ENCODE measurements around the gene NFATC1.

The NFATC1 gene

DNA sequence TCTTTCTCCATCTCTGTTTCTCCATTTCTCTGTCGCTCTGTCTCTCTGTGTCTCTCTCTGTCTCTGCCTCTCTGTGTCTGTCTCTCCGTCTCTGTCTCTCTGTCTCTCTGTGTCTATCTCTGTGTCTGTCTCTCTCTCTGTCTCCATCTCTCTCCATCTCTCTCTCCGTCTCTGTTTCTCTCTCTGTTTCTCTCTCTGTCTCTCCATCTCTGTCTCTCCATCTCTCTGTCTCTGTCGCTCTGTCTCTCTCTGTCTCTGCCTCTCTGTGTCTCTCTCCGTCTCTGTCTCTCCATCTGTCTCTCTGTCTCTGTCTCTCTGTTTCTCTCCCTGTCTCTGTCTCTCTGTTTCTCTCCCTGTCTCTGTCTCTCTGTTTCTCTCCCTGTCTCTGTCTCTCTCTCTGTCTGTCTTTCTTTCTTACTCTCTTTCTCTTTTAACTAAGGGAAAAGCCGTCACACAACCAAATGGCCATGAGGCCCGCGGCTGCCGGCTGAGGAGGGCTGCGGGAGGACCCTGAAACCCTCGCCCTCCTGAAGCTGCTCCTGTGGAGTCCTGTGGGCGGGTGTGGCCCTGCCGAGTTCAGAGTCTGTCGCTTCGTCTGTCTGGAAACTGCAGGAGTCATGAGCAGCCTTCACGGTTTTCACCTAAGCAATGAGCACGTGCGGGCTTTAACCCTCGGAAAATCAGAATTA lies 29.3 kb downstream of the NFATC1 start:
- no peak for DNase-seq

DNA sequence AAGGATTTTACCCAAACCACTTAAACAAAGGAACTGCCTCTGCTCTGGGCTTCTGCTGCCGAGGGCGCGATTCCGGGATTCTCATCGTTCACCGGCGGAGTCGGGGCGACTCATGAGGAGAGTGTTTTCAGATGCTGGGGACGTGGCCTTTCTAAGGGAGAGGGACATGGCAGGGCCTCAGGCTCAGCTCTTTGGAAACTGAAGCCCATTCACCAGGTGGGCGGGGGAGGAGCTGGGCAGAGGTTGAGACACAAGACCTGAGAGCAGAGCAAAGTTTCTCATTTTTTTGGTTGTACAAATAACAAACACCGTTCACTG lies 29.8 kb downstream of the NFATC1 start:
- DNase-seq, result no peak

DNA sequence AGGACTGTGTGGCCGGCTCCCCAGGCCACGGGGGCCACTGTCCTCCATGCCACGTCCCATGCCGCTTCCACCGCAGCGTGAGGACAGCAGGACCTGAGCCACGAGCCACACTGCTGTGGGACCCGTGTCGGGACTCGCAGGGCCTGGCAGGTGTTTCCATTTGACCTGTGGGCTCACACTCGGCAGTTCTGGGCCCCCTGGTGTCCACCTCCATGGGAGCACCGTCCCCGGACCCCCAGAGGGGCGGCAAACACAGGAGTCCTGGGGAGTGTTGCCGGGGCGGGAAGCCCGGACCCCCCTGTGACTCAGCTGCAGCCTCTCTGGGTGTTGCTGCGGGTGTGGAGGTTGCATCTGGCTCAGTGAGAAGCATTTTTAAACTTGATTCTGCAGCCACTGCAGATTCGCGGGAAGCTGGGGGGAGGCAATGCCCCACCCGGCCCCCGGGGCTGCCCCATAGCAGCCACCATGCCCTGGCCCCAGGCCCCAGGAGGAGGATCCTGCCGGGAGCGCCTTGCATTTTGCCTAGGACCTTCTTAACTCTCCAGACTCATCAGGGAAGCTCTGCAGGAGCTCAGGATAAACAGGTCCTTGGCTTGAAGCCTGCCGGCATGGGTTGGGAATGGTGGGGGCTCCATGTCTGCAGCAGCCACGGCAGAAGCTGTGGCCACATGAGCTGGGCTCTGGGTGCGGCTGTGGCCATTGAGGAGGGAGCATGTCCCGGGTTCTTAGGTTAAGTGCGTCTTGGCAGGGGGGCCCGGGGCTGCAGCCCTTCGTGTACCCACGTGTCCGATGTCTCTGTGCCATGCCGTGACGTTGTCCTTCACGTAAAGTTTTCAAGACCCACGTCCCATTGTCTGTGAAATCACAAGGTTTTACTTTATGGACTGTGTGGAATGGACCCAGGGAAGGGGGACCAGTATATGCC lies 30.9 kb downstream of the NFATC1 start:
- no peak for DNase-seq

DNA sequence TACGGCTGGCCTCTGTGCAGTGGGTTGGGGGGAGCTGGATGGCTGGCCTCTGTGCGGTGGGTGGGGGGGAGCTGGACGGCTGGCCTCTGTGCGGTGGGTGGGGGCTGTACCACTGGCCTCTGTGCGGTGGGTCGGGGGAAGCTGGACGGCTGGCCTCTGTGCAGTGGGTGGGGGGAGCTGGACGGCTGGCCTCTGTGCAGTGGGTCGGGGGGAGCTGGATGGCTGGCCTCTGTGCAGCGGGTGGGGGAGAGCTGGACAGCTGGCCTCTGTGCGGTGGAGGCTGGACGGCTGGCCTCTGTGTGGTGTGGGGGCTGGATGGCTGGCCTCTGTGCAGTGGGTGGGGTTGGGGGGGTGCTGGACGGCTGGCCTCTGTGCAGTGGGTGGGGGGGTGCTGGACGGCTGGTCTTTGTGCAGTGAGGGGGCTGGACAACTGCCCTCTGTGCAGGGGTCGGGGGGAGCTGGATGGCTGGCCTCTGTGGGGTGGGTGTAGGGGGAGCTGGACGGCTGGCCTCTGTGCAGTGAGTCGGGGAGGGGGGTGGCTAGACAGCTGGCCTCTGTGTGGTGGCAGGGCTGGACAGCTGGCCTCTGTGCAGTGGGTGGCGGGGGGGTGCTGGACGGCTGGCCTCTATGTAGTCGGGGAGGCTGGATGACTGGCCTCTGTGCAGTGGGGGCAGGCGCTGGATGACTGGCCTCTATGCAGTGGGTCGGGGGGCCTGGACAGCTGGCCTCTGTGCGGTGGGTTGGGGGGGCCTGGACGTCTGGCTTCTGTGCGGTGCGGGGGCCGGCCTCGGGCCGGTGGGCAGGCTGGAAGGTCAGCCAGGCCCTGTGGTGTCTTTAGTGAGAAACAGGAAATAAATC lies 31.9 kb downstream of the NFATC1 start:
- no peak for DNase-seq

GRCh38 chr18:79428287-79428686 lies 32.6 kb downstream of the NFATC1 start:
- DNase-seq, result no peak

- DNase-seq, result no peak
Measured at GRCh38 chr18:79429381-79429780, 33.7 kb downstream of the NFATC1 start.

GRCh38 chr18:79429785-79430281 lies 34.1 kb downstream of the NFATC1 start:
- no peak for DNase-seq

GRCh38 chr18:79432376-79433120 lies 36.8 kb downstream of the NFATC1 start:
- DNase-seq, result no peak

DNA sequence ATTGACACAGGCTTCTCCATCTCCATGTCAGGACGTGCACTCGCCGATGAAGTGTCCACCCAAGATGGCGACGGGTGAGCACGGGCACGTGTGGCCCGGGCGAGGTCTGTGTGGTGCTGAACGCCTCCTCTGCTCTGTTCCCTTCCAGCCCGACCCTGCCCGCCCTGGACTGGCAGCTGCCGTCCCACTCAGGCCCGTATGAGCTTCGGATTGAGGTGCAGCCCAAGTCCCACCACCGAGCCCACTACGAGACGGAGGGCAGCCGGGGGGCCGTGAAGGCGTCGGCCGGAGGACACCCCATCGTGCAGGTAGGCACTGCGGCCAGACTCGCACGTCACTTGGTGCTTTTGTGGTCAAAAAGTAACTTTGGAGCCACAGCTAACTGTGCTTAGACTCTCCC lies 37.7 kb downstream of the NFATC1 start:
- no peak for DNase-seq

- DNase-seq, result no peak
Measured at GRCh38 chr18:79434607-79435401, 39.1 kb downstream of the NFATC1 start.

GRCh38 chr18:79436556-79437275 lies 41.0 kb downstream of the NFATC1 start:
- no peak for DNase-seq

DNA sequence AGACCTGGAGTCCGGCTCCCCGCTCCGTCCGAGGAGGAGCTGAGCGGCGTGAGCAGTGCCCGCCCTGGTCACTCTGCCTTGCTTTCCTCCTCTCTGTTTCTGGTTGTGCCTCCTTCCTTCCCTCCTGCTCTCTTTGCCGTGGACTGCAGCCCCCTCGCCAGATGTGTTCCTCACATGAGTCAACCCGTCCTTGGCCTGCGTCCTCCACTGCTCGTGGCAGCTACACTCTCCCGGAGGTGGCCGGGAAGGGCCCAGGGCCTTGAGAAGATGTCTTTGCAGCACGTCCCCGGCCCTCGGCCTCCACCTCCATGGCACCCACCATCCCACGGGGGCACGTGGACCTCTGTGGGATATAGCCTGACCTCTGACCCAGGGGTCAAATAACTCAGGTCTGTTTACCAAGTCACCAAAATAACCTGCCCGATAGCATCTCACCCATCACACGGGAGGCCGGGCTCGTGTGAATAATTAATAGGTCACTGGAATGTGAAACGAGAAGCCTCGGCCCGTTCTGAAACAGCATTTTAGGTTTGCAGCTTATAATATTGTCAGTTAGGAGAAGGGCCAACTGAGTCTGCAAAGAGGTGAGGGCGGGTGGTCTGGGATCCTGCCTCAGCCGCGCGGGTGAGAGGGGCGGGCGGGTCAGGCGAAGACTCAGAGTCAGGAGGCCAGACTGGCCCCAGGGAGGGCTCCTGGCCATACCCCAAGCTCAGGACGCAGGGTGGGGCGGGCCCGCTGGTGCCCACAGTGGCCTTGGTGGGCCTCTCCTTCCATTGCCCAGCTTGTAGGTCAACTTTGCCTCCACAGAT lies 42.6 kb downstream of the NFATC1 start:
- no peak for DNase-seq

- no peak for DNase-seq
Measured at GRCh38 chr18:79438898-79439627, 43.3 kb downstream of the NFATC1 start.

GRCh38 chr18:79439628-79440023 lies 43.9 kb downstream of the NFATC1 start:
- DNase-seq, result no peak

- no peak for DNase-seq
Measured at GRCh38 chr18:79440316-79441110, 44.8 kb downstream of the NFATC1 start.

DNA sequence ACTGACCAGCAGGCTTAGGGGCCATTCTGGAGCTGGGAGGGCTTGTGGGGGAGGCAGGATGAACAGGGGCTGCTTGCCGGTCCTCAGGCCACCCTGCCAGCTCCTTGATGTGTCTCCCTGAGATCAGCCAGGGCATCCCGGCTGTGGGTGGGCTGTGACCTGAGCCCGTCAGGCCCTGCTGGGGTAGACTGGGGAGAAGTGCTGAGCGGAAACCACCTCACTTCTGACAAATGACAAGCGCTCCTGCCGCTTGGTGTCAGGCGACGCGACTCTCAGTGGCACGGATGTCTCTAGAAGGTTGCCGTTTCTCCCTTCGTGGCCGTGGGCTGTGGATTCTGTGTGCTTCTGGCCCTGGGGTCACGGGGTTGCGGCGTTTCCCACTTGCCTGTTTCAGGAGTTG lies 45.7 kb downstream of the NFATC1 start:
- DNase-seq, result no peak

DNA sequence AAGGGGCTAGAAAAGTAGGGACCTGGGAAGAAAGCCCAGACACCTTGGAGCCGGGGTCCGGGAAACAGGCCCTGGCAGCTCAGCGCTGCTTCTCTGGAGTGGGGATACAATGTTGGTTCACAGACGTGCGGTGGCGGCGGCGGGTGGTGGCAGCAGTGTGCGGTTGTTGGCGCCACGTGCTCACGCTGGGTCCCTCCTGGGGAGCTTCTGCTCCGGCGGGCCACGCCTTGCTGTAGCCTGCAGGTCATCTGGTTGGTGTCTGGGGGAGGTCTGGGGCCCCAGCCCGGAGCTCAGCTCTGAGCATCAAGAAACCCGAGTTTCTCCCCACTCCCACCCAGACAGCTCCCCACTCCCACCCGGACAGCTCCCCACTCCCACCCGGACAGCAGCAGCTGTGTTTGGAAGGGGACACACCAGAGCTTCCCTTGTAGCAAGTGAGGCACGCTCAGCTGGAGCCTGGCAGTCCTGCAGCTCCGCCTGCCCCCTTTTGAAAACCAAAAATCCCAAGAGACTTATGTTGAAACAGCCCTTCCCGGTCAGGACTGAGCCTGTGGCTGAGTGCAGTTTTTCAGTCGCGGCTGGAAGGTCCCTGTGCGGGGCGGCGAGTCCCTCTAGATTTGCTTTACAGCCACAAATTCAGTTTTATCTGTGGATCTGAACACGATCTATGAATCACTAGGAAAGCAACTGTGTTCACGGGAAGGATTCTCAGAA lies 46.9 kb downstream of the NFATC1 start:
- DNase-seq, result no peak

GRCh38 chr18:79445221-79445620 lies 49.5 kb downstream of the NFATC1 start:
- no peak for DNase-seq
